Measurements from ENCODE around the gene CFAP298.

The CFAP298 gene

DNA sequence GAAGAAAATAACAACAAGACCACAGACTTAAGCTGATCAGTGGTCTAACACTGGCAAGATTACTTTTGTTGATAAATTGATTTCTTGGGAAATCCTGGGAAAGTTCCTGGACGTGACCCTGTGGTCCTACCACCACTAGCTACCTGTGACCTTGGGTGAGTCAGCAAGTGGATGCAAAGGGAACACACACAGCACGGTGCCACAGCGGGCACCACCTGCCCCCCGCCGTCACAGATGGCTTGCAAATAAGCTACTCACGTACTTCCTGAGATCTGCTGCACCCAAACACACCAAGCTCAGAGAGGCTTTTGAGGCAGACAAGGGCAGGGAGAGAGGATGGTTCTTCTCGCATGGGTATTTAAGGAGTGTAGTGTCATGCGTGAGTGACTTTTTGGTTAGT lies 12.7 kb downstream of the CFAP298 start:
- H3K4ac ChIP-seq (ENCODE audit: low read length), result no peak overlapping the region
- H3K27me3 ChIP-seq (ENCODE audit: control insufficient read depth in 3 of 3, insufficient read depth in 3 of 3, low read depth in 1 of 3, low read length in 3 of 3), result no peaks in the 10 kb centered on the region
- no peak overlapping the region for H3K4me3 ChIP-seq (ENCODE audit: low read length in 2 of 2)
- H3K23ac ChIP-seq (ENCODE audit: low read depth, low read length, poor library complexity), result no peak overlapping the region
- peaks cover 3% of the 10 kb centered on the region for H3K79me1 ChIP-seq (ENCODE audit: low read depth, low read length)
- no peaks in the 10 kb centered on the region for H3K9me3 ChIP-seq (replicated peaks in 1 of 2; ENCODE audit: control insufficient read depth in 2 of 2, insufficient read depth in 1 of 2, low read depth in 1 of 2, low read length in 2 of 2)
- peaks cover 0 to 1% of the 10 kb centered on the region in 2 donors for H3K4me1 ChIP-seq (ENCODE audit: control insufficient read depth in 2 of 2, insufficient read depth in 1 of 2, low read depth in 1 of 2, low read length in 2 of 2)
- DNase-seq (ENCODE audit: low spot score), result no peak
- H3K14ac ChIP-seq (ENCODE audit: low read length), result no peak overlapping the region
- H3K27ac ChIP-seq (replicated peaks; ENCODE audit: low read length), result no peak overlapping the region
- no peak overlapping the region for H2BK5ac ChIP-seq (ENCODE audit: low read length)
- H4K8ac ChIP-seq (ENCODE audit: low read depth, low read length), result no peak overlapping the region
- H3K18ac ChIP-seq (ENCODE audit: low read length), result no peak overlapping the region
- H3K36me3 ChIP-seq (replicated peaks in 1 of 2; ENCODE audit: control insufficient read depth in 2 of 2, insufficient read depth in 2 of 2, low read length in 2 of 2), result peaks cover 22 to 57% of the 10 kb centered on the region in 2 donors
- H2BK120ac ChIP-seq (ENCODE audit: low read depth, low read length), result no peak overlapping the region
- H3K4me2 ChIP-seq (ENCODE audit: insufficient read depth, low read length, poor library complexity, severe bottlenecking), result no peak overlapping the region
- no peak overlapping the region for H2AFZ ChIP-seq (ENCODE audit: low read length)
- H4K91ac ChIP-seq (ENCODE audit: low read depth, low read length, poor library complexity), result no peak overlapping the region
- no peak overlapping the region for H2AK5ac ChIP-seq (ENCODE audit: low read depth, low read length)
- H2BK15ac ChIP-seq (ENCODE audit: low read length), result no peak overlapping the region
- WGBS, 2 donors (ENCODE audit: extremely low coverage in 2 of 2, insufficient read length in 2 of 2, insufficient replicate concordance in 1 of 2), result no CpG with 5 or more reads among the region's 8 CpGs
- H3K9ac ChIP-seq (ENCODE audit: low read depth, low read length, poor library complexity), result no peak overlapping the region
- H2BK12ac ChIP-seq (ENCODE audit: low read length), result no peak overlapping the region

DNA sequence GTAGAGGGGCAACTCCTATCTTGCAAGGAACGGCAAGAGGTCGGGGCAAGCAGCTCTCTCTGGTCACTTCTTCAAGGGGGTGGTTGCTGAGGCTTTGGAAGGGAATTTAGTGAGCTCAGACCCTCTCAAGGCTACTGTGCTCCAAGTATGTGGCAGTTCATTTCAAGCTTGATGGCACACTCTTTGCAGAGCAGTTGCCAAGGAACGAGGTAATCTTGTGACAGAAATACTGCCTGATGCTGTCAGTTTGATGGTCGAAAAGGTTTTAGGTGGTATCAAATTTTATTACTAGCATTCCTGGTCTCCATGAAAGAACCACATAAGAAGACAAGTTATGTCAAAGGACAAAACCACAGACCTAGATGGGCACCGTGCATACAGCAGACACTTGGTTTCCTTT lies 13.1 kb downstream of the CFAP298 start:
- Histone ChIP-seq H3K23ac (ENCODE audit: low read depth, low read length, poor library complexity) (no peak overlapping the region), H2BK12ac (ENCODE audit: low read length) (no peak overlapping the region), H2BK5ac (ENCODE audit: low read length) (no peak overlapping the region), H3K9ac (ENCODE audit: low read depth, low read length, poor library complexity) (no peak overlapping the region), H4K8ac (ENCODE audit: low read depth, low read length) (no peak overlapping the region), H2BK15ac (ENCODE audit: low read length) (no peak overlapping the region), H2AFZ (ENCODE audit: low read length) (no peak overlapping the region), H3K4me1 (ENCODE audit: control insufficient read depth in 2 of 2, insufficient read depth in 1 of 2, low read depth in 1 of 2, low read length in 2 of 2) (no peaks in the 10 kb centered on the region), H3K27ac (replicated peaks; ENCODE audit: low read length) (no peak overlapping the region), H3K4ac (ENCODE audit: low read length) (no peak overlapping the region), H2AK5ac (ENCODE audit: low read depth, low read length) (no peak overlapping the region), H3K18ac (ENCODE audit: low read length) (no peak overlapping the region), H3K4me2 (ENCODE audit: insufficient read depth, low read length, poor library complexity, severe bottlenecking) (no peak overlapping the region), H3K27me3 (ENCODE audit: control insufficient read depth in 3 of 3, insufficient read depth in 3 of 3, low read depth in 1 of 3, low read length in 3 of 3) (no peaks in the 10 kb centered on the region), H3K36me3 (replicated peaks in 1 of 2; ENCODE audit: control insufficient read depth in 2 of 2, insufficient read depth in 2 of 2, low read length in 2 of 2) (peaks cover 20 to 53% of the 10 kb centered on the region in 2 donors), H2BK120ac (ENCODE audit: low read depth, low read length) (no peak overlapping the region), H4K91ac (ENCODE audit: low read depth, low read length, poor library complexity) (no peak overlapping the region), H3K79me1 (ENCODE audit: low read depth, low read length) (peaks cover 3% of the 10 kb centered on the region), H3K9me3 (replicated peaks in 1 of 2; ENCODE audit: control insufficient read depth in 2 of 2, insufficient read depth in 1 of 2, low read depth in 1 of 2, low read length in 2 of 2) (no peaks in the 10 kb centered on the region), H3K4me3 (ENCODE audit: low read length in 2 of 2) (no peak overlapping the region), H3K14ac (ENCODE audit: low read length) (no peak overlapping the region)
- no peak for DNase-seq (ENCODE audit: low spot score)
- no CpG with 5 or more reads among the region's 5 CpGs for WGBS, 2 donors (ENCODE audit: extremely low coverage in 2 of 2, insufficient read length in 2 of 2, insufficient replicate concordance in 1 of 2)

DNA sequence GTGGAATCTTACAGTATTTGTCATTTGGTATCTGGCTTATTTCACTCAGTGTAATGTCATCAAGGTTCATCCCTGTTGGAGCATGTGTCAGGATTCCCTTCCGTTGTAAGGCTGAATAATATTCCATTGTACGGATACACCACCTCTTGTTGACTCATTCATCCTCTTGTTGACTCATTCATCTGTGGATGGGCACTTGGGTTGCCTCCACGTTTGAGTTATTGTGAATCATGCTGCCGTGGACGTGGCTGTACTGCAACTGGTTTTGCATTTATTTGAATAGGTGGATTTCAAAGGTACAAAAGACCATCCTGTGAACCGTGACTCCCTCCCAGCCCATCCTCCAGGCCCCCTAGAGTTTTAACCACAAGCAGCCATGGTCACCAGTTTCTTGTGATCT lies 15.0 kb downstream of the CFAP298 start:
- Histone ChIP-seq H3K27ac (replicated peaks; ENCODE audit: low read length) (no peak overlapping the region), H3K4me2 (ENCODE audit: insufficient read depth, low read length, poor library complexity, severe bottlenecking) (no peak overlapping the region), H2AFZ (ENCODE audit: low read length) (no peak overlapping the region), H3K23ac (ENCODE audit: low read depth, low read length, poor library complexity) (no peak overlapping the region), H2BK5ac (ENCODE audit: low read length) (no peak overlapping the region), H3K79me1 (ENCODE audit: low read depth, low read length) (peaks cover 3% of the 10 kb centered on the region), H3K4me3 (ENCODE audit: low read length in 2 of 2) (no peak overlapping the region), H3K9me3 (replicated peaks in 1 of 2; ENCODE audit: control insufficient read depth in 2 of 2, insufficient read depth in 1 of 2, low read depth in 1 of 2, low read length in 2 of 2) (no peaks in the 10 kb centered on the region), H4K91ac (ENCODE audit: low read depth, low read length, poor library complexity) (no peak overlapping the region), H3K4ac (ENCODE audit: low read length) (no peak overlapping the region), H3K14ac (ENCODE audit: low read length) (no peak overlapping the region), H4K8ac (ENCODE audit: low read depth, low read length) (no peak overlapping the region), H2BK120ac (ENCODE audit: low read depth, low read length) (no peak overlapping the region), H3K27me3 (ENCODE audit: control insufficient read depth in 3 of 3, insufficient read depth in 3 of 3, low read depth in 1 of 3, low read length in 3 of 3) (no peaks in the 10 kb centered on the region), H2AK5ac (ENCODE audit: low read depth, low read length) (no peak overlapping the region), H3K36me3 (replicated peaks in 1 of 2; ENCODE audit: control insufficient read depth in 2 of 2, insufficient read depth in 2 of 2, low read length in 2 of 2) (peaks cover 8 to 34% of the 10 kb centered on the region in 2 donors), H3K9ac (ENCODE audit: low read depth, low read length, poor library complexity) (no peak overlapping the region), H3K4me1 (ENCODE audit: control insufficient read depth in 2 of 2, insufficient read depth in 1 of 2, low read depth in 1 of 2, low read length in 2 of 2) (no peaks in the 10 kb centered on the region), H2BK15ac (ENCODE audit: low read length) (no peak overlapping the region), H3K18ac (ENCODE audit: low read length) (no peak overlapping the region), H2BK12ac (ENCODE audit: low read length) (no peak overlapping the region)
- DNase-seq (ENCODE audit: low spot score), result no peak
- WGBS, 2 donors (ENCODE audit: extremely low coverage in 2 of 2, insufficient read length in 2 of 2, insufficient replicate concordance in 1 of 2), result no CpG with 5 or more reads among the region's 6 CpGs

DNA sequence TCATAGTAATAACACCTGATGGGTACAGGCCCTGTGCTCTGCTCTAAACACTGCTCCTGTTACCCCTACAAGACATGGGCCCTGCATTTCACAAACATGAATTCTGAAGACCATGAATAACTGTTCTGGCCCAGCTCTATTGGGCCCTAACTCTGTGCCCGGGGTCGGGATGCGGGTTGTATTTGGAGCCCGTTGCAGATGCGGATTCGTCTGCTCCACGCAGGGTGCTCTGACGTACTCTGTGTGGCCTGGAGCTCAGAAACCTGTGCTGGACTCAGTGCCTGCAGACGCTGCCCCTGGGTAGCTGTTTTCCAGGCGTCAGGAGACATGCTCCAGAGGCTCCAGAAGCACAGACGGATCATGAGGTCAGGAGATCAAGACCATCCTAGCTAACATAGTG lies 16.7 kb downstream of the CFAP298 start:
- no CpG with 5 or more reads among the region's 11 CpGs for WGBS, 2 donors (ENCODE audit: extremely low coverage in 2 of 2, insufficient read length in 2 of 2, insufficient replicate concordance in 1 of 2)
- Histone ChIP-seq H2BK5ac (ENCODE audit: low read length) (no peak overlapping the region), H4K91ac (ENCODE audit: low read depth, low read length, poor library complexity) (no peak overlapping the region), H3K9me3 (replicated peaks in 1 of 2; ENCODE audit: control insufficient read depth in 2 of 2, insufficient read depth in 1 of 2, low read depth in 1 of 2, low read length in 2 of 2) (no peaks in the 10 kb centered on the region), H3K14ac (ENCODE audit: low read length) (no peak overlapping the region), H3K4me1 (ENCODE audit: control insufficient read depth in 2 of 2, insufficient read depth in 1 of 2, low read depth in 1 of 2, low read length in 2 of 2) (no peaks in the 10 kb centered on the region), H2AK5ac (ENCODE audit: low read depth, low read length) (no peak overlapping the region), H2BK120ac (ENCODE audit: low read depth, low read length) (no peak overlapping the region), H3K27me3 (ENCODE audit: control insufficient read depth in 3 of 3, insufficient read depth in 3 of 3, low read depth in 1 of 3, low read length in 3 of 3) (no peaks in the 10 kb centered on the region), H2AFZ (ENCODE audit: low read length) (no peak overlapping the region), H3K9ac (ENCODE audit: low read depth, low read length, poor library complexity) (no peak overlapping the region), H3K36me3 (replicated peaks in 1 of 2; ENCODE audit: control insufficient read depth in 2 of 2, insufficient read depth in 2 of 2, low read length in 2 of 2) (peaks cover 6 to 22% of the 10 kb centered on the region in 2 donors), H3K4me2 (ENCODE audit: insufficient read depth, low read length, poor library complexity, severe bottlenecking) (no peak overlapping the region), H3K27ac (replicated peaks; ENCODE audit: low read length) (no peak overlapping the region), H3K23ac (ENCODE audit: low read depth, low read length, poor library complexity) (no peak overlapping the region), H3K4me3 (ENCODE audit: low read length in 2 of 2) (no peak overlapping the region), H2BK12ac (ENCODE audit: low read length) (no peak overlapping the region), H2BK15ac (ENCODE audit: low read length) (no peak overlapping the region), H3K4ac (ENCODE audit: low read length) (no peak overlapping the region), H3K18ac (ENCODE audit: low read length) (no peak overlapping the region), H4K8ac (ENCODE audit: low read depth, low read length) (no peak overlapping the region), H3K79me1 (ENCODE audit: low read depth, low read length) (peaks cover 3% of the 10 kb centered on the region)
- DNase-seq (ENCODE audit: low spot score), result no peak
